ENCODE results near the gene PIK3C2B.

DNA sequence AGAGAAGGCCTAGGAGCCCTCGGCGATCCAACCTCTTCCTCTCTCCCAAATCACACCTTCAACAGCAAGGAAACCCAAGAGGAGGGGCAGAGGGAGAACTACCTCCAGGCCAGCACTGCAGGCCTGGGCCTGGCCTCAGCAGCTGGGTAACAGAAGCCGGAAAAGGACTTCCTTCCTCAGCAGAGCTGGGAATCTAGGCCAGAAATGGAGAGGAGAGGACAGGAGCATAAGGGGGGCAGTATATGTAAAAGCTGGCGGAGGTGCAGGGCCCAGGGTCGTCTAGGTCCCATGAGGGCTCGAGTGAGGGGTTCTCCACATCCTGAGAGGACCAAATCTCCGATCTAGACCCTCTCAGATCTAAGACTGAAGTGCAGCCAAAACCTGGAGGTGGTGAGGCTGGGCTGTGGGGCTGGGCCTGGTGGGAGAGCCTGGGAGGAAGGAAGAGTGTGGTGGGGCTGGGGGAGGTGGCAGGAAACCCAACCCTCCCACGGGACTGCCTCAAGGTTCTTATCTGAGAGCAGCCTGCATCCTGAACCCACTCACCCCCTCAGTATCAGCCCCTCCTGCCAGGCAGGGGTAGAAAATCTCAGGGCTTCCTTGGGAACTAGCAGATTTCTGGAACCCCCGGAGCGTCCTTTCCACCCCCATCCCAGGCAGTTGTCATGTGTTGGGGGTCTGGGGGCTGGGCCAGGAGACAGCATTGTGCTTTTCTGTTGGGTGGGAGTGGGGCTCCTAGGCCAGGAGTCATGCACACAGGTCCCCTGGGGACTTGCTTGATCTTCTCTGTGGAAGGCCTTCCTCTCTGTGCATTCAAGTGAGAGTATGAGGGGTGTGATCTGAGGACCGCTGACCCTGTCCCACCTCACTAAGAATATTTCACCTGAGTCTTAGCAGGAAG, 33.0 kb downstream of the PIK3C2B start:
- TF ChIP-seq EZH2 (IDR thresholded peaks at IDR 0.05) (no peak), POLR2AphosphoS5 (IDR thresholded peaks at IDR 0.05; ENCODE audit: borderline replicate concordance, low read depth, low read length) (no peak), FOXP2 (optimal IDR thresholded peaks at IDR 0.05; ENCODE audit: control extremely low read depth, extremely low read length, insufficient read depth) (no peak)
